Heart left ventricle (tissue), 13 donors: ENCODE results near the gene CYB5R4.

ENCODE experiments used
- CTCF ChIP-seq, 12 donors: fragments of 200-600 bp; sonication (generic) in 4 of 12; IDR thresholded peaks; one replicate each; pipeline versions ENCODE4 v1.5.0 to v1.8.0; 2018 to 2022; ENCODE audit warnings: antibody characterized with exemption in 12 of 12, mild to moderate bottlenecking in 5 of 12
- POLR2A ChIP-seq, 2 donors: fragments of 450-650 bp; IDR thresholded peaks; one replicate each; pipeline ENCODE4 v1.6.1; 2017; ENCODE audit warnings: antibody characterized with exemption in 2 of 2, mild to moderate bottlenecking in 2 of 2, moderate library complexity in 2 of 2
- donor health status: ischemic (EF 13 %, LVEDD 7.1; RV severe dilation, severe dysfunction).
- donor health status: DM: no; HTN: yes; CAD: no.
- donor health status: DM: no; HTN: no; CAD: no.
- donor health status: ischemic (EF 25% LVEDD 6.9; RV normal size, moderate dysfunction).
- donor health status: ischemic (EF 25% LVEDD 5.7; RV mildly dilated, moderate dysfunction).
- donor health status: ischemic (EF 35%, LVEDD 5.7; RV mildly dilated, moderate dysfunction).
- donor health status: nonischemic (EF 11% LVEDD 7.7; RV severe dilation, severe dysfunction).
- donor health status: DM: yes; HTN: yes; CAD: no.
- donor health status: PGD.
- donor health status: ischemic (EF 29% LVEDD 5.4; RV normal size, mild dysfunction).
- donor health status: nonischemic (EF 23%, LVEDD 6.1; RV moderate dilation, normal function).

DNA sequence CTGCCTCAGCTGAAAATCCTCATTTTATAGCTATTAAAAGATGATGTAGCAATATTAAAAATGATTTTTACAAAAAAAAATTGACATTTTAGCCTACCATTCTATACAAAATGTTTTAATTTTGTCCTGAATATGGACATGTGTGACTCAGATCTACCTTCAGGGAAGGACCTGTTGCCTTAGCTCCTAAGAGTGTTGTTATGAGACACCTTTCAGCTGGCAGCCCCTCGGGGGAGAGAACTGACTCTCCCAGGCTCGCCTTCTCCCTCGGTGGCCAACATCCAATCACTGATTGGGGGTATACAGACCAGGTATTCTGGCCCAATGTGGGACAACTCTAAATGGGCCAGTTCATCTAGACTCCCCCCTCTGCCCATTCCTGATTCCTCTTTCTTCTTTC is 141.6 kb downstream of the CYB5R4 start:
- TF ChIP-seq POLR2A (IDR thresholded peaks at IDR 0.05), result no peak
- no peak for TF ChIP-seq CTCF (IDR thresholded peaks at IDR 0.05)
